Sciatic nerve (tissue), 2 donors: ENCODE results near the gene PRPF18. TPM values are rescaled to one million over a fixed set of nuclear protein-coding genes. Genes with fewer than 3 reads are reported as not detected.
A peak's percentile ranks its signal among the peaks of the same experiment; 100 is the strongest.

Source experiments
- ATAC-seq: fragments of 200-7000 bp; cut with Tn5 transposase; one replicate; pipeline ENCODE4 v1.9.1; 2020; ENCODE audit warnings: mild to moderate bottlenecking, moderate library complexity
- DNase-seq: peaks from one replicate; pipeline ENCODE4 v3.0.0-alpha.2; 2020; ENCODE audit warnings: low spot score
- intact Hi-C: fragments of 100-400 bp; cut with DNase I; formaldehyde crosslinking; loops from one replicate; pipeline ENCODE4 v1.14.2; 2022
- total RNA-seq: library from RNA; stranded (reverse); fragmentation: NEBNext Ultra II Directional; extraction: Animal tissue kit (Norgen Biotek cat#: 25700); gene quantifications from one replicate; pipeline ENCODE4 v1.2.1, GENCODE V29; 2021
- donor health status: DM: no; HTN: no; CAD: no.
- donor health status: DM: no; HTN: no; CAD: no.

PRPF18 gene
- total RNA-seq, 1 donor from 2014 or later = 23.4 TPM

DNA sequence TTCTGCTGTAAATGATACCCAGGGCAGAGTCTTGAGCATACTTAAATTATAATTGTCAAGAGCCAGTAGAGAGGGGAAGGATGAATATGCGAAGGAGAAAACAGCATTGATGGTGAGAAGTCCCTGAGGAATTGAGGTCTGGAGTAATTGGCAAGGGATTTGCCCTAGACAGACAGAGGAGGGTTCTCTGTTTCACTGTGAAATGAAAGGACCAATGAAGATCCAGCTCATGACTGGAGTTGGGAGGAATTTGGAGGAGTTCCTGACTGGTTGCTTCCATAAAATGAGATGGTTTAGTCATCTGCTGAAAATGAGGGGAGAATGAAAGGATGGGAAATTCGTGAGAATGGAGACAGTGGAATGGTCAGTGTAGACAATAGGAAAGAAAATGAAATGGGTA lies 6.8 kb downstream of the PRPF18 start:
- ATAC-seq = no peak
- intact Hi-C loops = no loop called here
- DNase-seq = no peak

DNA sequence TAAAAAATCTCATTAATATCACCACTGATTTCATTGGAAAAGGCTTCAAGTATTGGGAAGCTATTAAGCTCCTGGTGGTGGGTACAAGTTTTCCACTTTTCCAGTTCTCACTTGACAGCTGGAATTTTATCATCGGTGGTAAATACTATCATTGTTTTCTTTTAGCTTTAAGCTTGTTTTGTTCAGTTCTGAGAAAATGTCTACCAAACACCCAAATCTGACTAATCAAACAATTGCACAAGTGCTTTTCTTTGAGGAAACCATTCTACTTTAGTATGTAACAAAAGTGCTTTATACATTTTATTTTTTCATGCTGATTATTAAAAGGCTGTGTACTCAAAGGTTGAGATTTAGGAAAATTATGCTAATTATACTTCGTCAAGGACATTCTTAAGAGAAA lies 7.9 kb downstream of the PRPF18 start:
- DNase-seq = no peak
- intact Hi-C loops = no loop called here

DNA sequence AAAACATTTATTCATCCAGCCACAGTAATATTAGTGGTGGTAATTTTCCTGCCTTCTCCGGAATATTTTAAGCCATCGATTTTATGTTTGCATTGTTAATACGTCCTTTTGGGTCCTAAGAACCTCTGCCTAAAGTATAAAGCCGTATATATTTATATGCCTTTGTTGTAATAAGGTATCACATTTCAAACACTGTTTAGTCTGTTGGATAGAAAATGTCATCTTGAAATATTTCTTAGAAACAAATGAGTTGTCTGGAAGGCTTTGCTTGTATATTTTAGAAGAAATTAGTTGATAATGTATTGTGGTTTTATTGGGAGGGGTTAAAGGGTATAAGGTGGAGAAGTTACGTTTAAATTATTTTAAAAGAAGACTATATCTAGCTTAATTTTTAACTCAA lies 11.1 kb downstream of the PRPF18 start:
- no peak for DNase-seq
- ATAC-seq = no peak
- intact Hi-C loops = no loop called here

More for the DNA sequence above, 7.9 kb downstream of the PRPF18 start:
- no peak for ATAC-seq

DNA sequence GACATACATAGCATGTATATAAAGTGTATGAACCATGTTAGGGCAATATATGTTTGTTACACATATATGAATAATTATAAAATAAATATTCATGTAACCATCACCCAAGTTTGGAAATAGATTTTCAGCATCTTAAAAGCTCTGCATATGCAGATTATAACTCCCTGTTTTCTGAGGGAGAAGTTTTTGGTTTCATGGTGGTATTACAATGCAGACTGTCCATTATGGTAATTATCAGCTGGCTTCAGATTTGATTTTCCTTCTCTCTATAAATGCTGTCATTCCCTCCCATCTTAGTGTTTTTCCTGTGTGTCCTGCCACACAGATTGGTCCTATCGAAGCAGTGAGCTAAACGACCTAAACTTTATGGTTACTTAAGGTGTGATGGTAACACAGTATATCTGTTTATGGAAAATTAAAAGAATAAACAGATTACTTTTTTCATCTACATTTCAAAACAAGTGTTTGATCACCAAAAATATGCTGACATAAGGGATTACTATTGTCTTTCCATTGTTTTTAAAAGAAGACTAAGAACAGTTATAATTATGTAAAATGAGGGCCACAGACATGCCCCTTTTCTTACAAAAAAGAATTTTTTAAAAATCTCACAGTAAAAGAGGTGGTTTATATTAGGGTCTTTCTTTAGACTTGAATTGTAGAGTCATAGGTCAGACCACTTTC lies 17.7 kb downstream of the PRPF18 start:
- intact Hi-C loops = no loop called here
- ATAC-seq = no peak
- DNase-seq = no peak

DNA sequence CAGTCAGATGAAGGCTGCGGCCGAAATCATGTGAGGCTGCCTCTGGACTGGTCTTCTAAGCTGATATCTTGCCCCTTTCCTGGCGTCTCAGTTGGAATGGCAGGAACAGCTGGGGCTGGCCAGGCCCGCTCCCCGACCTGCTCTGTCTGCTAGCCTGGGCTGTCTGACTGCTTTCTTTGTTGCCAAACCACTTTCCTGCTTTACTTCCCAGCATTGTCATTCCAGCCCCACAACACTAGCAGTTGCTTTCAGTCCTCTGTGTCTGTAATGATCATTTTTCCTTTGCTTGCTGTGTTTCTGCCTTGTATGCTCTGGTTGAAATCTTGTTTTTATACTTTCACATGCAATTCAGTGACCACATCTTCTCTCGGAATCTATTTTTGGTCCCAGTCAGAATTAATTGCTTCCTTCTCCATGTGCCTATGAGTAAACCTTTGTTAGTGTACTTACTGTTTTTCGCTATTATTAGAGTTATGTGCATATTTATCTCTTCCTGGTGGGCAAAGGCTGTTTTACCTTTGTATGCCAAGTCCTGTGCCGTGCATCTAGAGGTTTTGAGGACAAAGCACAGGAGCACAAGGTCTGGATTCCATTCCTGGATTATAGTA lies 21.6 kb downstream of the PRPF18 start:
- no peak for ATAC-seq
- intact Hi-C loops = no loop called here
- DNase-seq = no peak

DNA sequence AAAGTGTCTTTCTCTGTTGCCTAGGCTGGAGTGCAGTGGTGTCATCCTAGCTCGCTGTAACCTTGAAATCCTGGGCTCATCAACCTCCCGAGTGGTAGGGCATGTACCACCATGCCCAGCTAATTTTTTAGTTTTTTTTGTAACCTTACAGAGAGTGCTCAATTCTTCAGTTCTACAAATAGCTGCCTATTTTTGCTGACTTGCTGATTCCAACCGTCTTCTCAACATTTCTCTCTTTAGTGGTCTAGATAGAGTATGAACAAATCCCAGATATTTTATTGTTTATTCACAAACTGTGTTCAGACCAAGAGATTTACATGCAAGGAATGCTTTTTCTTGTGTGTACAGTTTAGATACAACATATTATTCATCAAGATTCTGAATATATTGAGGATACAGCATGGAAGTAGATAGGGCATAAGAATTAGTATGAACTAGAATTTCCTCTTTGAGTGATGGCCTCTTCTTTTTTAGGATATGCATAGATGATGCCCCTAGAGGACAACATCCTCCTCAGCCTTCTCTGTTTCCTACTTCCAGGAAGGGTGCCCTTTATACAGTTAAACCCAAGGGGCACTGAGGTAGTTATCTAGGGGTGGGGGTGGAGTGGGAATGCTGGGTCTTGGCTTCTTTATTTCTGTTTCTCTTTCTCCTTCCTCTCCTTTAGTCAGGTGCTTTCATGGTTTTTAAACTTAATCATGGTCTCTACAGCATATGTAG lies 26.0 kb downstream of the PRPF18 start:
- DNase-seq (no peak), ATAC-seq (no peak)
- intact Hi-C loops = no loop called here

DNA sequence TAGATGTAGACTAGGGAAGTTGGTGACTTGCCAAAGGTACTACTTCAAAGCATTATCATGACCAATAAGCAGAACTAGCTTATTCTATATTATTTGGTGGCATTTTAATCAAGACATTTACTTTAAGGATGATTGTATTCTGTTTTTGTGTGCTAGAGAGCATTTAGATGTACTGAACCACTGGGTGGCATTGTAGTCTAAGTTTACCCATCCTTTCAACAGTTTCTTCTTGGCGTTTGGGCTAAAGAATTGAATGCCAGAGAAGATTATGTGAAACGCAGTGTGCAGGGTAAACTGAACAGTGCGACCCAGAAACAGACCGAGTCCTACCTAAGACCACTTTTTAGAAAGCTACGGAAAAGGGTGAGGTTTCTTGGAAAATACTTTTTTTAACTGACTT lies 26.8 kb downstream of the PRPF18 start:
- DNase-seq = no peak
- ATAC-seq = peak; percentile 73
- intact Hi-C loops = no loop called here

DNA sequence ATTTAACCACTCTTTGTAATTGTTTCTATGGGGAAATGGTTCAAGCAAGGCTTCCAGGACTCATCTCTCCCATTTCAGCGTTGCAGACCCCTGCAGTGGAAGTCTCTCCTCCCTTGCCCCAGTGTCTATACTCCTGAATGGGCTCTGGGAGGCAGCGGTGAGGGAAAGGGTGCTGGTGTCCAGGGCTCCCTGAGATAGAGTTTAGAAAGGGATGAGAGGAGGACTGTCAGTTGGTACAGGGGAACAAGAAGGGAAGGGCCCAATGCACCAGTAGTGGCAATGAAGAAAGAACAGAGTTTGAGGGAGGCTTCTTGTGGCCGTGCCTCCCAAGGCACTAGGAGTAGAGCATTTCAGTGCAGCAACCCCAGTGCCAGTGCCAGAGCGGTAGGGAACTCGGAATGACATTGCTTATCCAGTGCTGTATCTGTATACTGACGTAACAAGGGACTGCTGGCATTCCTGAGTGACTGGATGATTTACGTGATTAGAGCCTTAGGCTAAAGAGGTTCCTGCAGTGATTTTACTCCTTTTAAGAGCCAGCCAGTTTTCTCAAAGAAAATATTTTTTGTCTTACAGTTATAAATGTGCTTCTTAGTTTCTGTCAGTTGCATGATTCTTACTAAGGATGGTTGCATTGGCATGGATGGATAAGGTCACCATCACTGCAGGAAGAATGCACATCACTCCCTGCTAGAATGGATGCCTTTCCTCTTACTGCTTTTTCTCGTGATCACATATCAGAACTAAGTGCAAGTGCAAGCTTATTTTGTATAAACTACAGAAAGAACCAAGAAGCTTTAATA lies 28.0 kb downstream of the PRPF18 start:
- DNase-seq (no peak), ATAC-seq (no peak)
- intact Hi-C loops = no loop called here

DNA sequence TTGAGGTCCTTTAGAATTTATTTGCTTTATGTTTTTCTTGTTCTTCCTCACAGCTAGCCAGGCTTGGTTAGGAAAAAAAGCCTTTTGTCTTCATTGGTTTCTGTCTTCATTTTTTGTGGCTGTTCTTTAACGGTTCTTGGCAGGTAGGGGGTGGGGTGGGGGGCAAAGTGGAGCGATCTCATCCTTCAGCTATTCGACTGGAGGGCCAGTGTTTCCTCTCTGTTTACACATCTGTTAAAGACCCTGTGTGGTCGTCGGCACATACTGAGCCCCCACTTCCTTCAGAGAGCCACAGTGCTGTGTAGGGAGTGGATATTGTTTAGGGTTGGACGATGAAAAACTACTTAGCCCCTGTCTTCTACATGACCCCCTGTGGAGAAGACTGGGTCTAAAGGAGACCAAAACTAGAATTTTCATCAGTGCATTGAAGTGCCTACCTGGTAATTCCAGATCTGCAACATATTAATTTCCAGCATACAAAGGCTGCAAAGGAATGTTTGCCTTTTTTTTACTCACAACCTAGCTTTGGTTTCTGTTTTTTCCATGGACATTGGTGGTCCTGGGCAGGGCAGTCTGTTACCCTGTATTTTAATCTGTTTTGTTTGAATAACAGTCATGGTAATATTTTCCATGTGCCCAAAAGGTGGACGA lies 29.0 kb downstream of the PRPF18 start:
- no peak for DNase-seq
- intact Hi-C loops = no loop called here

DNA sequence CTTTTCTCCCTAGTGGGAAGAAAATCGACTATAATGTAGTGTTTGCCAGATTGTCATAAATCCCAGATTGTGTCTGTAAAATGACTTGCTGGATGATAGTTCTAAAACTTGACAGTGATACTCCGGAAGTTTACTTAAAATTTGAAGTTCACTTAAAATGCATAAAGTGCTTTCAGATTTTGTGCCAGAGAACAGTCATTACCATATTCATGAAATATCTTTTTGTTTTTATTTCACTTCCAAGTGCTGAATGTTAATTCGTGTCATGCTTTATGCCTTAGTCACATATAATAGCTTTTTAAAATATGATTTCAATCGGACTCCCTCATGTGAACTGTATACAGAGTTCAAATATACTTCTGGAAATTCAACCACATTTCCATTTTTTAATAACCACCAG lies 30.4 kb downstream of the PRPF18 start:
- intact Hi-C loops = no loop called here
- no peak for ATAC-seq
- DNase-seq = no peak

More for the DNA sequence above, 29.0 kb downstream of the PRPF18 start:
- ATAC-seq = no peak

DNA sequence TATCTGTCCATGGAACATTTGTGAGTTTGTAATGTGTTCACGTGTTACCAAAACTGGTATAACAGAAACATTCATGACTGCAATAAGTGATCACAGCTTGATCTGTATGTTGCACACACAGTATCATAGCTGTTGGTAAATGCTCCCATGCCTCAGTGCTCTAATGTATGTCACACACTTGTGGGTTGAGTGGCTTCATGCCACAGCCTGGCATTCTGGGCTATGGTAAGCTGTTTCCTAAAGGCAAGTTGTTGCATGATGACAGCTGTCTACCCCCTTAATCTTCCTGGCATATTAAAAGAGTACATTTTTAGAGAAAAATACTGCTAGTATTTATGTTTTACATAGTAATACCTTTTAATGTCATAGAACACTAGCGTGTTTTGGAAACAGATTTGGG lies 35.2 kb downstream of the PRPF18 start:
- ATAC-seq (no peak), DNase-seq (no peak)
- intact Hi-C loops = no loop called here

DNA sequence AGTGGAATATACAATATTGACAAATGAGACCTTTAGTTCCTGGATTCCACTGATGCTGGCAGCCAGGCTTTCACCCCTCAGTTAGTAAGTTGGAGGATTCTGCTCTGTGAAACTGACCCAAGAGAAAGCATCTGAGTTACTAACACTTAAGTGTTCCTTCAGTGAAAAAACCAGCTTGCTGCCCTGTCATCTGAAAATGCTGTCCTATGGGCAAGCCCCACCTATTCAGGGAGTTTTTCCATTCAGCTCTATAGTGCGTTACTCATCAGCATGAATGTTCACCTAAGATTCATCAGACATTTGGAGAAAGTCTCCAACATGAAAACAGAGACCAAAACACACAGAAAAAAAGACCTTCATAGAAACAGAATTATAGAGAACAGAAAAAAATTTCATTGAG lies 37.9 kb downstream of the PRPF18 start:
- intact Hi-C loops = no loop called here

DNA sequence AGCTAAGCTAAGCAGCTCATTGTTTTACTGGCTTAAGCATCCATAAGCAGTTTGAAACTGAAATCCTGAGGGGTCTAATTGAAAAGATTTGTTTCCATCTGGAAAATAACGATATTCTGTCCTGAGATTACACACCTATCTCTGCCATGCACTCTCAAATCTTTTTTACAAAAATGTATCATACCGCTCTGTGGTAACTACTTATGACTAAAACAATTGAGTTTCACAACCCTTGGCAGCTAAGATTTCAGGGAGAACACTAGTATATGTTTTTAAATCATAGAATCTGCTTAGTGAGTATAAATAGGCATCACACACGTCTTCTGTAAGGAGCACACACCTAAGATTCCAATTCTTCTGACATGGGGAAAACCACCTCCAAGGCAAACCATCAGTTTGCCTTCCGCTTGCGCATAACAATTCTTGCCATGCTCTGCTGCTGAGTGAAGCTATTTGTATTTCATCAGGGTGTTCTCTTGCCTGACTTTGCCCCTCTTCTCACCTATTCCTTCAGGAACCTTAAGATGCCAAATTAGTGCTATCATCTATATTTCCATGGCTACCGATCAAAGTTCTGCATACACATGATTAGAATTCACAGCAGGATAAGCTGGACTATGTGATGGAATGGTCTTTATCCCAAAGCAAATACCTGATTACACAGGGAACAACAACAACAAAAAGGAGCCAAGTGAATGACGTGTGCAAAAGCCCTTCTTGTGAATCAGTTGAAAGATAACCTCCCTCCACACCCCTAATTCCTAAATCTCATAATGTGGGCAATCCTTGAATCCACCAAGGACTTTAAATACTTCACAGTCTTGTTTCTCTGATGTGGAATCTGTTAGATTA lies 40.9 kb downstream of the PRPF18 start:
- intact Hi-C loops = no loop called here
- no peak for ATAC-seq
- no peak for DNase-seq

More for the DNA sequence above, 37.9 kb downstream of the PRPF18 start:
- ATAC-seq (no peak), DNase-seq (no peak)

DNA sequence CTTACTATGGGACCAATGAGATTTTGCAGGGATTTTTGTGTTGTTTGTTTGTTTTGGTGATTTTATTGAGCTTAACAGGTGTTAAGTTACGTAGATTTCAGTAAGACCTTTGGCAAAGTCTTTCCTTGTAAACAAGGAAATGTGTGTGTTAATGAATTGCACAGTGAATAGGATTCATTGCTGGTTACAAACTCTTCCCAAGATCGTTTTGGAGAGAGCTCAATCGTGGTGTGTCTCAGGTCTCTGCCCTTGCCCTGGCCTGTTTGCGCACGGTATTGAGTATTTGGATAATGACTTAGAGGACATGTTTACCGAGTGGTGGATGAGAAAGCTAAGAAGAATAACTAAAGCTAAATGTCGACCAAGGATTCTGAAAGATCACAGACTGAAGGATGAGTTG lies 41.9 kb downstream of the PRPF18 start:
- DNase-seq (no peak), ATAC-seq (no peak)
- intact Hi-C loops = no loop called here

DNA sequence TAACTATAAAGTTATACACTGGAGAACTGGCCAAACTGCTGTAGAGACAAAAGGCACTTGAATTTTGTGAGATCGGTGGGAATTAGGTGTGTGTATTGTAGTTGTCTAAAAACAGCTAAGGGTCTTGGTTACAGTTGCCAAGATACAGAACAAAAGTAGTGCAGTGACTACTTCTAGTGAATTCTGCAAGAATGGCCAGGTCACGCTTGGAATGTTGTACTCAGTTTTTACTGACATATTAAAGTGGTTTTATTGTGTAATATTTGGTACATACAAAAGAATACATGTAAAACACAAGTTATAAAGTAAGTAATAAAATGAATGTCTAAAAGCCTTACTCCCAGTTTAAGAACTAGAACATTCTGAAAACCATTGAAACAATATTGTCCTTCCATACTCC lies 42.4 kb downstream of the PRPF18 start:
- DNase-seq (no peak), ATAC-seq (no peak)
- intact Hi-C loops = no loop called here

DNA sequence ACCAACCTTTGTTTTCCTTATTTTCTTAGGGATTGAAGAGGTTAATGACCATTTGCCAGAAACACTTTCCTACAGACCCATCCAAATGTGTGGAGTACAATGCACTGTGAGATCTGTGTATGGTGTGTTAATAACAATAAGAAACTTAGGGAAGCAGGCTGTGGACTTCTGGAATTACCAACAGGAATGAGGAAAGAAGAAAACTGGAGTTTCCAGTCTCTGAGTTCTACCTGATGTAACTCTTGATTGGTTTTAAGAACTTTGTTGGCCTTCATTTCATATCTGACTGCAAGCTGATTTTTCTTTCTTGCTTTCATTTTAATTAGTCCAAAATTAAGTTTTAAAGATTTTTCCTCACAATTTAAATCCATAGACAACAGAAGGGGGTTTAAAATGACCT lies 43.5 kb downstream of the PRPF18 start:
- intact Hi-C loops = no loop called here
- no peak for ATAC-seq
- DNase-seq = no peak

DNA sequence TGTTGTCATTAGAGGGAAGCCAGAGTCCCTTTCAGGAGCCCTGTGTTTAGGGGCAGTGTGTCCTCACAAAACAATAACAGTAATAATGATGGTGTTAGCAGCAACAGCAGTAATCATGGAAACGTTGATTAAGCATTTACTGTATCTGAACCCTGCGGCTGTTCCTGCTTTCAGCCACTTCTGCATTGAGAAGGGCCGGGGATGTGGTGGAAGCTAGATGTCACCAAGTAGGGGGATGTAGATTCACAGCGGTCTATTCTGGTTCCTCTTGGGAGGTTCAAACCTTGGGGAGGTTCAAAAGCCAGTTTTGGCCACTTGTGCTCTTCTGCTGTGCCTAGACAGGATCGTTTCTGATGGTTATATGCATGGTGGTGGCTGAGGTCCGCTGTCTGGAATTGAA lies 44.8 kb downstream of the PRPF18 start:
- no peak for ATAC-seq
- DNase-seq = no peak
- intact Hi-C loops = no loop called here

DNA sequence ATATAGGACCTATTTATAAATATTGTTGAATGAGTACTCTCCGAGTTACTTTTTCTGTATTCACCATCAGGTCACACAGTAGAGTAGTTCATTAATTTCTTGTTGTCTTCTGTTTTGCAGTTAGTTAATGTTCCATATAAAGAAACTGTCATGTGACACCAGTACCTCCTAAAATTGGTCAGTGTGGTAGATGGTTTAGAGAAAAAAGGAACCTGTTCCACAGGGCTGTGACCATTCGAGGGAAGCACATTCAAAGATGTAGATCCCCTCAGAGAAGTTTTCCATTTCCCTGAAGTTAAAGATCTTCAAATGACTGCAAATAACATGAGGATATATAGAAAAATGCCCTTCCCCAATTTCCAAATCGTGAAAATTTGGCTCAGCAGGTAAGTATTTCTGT lies 45.7 kb downstream of the PRPF18 start:
- ATAC-seq (no peak), DNase-seq (no peak)
- intact Hi-C loops = no loop called here
